Central memory CD8-positive, alpha-beta T cell (primary cell): Measurements from ENCODE around the gene SLC11A1.

Experiments used
- ATAC-seq: fragments of 150-1000 bp; cut with Tn5 transposase; replicated peaks from 2 replicates; pipeline ENCODE4 v1.10.0; 2022; ENCODE audit warnings: mild to moderate bottlenecking, moderate FRiP score, moderate number of reproducible peaks; ENCODE audit not compliant: poor library complexity, severe bottlenecking; ENCODE audit errors: extremely low read depth
- DNase-seq, 2 donors: peaks; one replicate each; pipeline ENCODE4 v3.0.0; 2021; ENCODE audit warnings: low spot score in 2 of 2
- H3K27ac Mint-ChIP-seq: one replicate; pipeline ENCODE4 v1.8.0; 2022; ENCODE audit warnings: low read depth, mild to moderate bottlenecking, moderate library complexity, mixed read lengths
- H3K27me3 Mint-ChIP-seq: one replicate; pipeline ENCODE4 v1.8.0; 2022; ENCODE audit warnings: mixed read lengths
- H3K36me3 Mint-ChIP-seq: one replicate; pipeline ENCODE4 v1.8.0; 2022; ENCODE audit warnings: mild to moderate bottlenecking, moderate library complexity, mixed read lengths; ENCODE audit not compliant: insufficient read depth
- H3K4me1 Mint-ChIP-seq: one replicate; pipeline ENCODE4 v1.8.0; 2022; ENCODE audit warnings: mixed read lengths
- H3K4me3 Mint-ChIP-seq: one replicate; pipeline ENCODE4 v1.8.0; 2022; ENCODE audit warnings: mild to moderate bottlenecking, moderate library complexity, mixed read lengths
- H3K9me3 Mint-ChIP-seq: one replicate; pipeline ENCODE4 v1.8.0; 2022; ENCODE audit warnings: mixed read lengths

Gene SLC11A1

DNA sequence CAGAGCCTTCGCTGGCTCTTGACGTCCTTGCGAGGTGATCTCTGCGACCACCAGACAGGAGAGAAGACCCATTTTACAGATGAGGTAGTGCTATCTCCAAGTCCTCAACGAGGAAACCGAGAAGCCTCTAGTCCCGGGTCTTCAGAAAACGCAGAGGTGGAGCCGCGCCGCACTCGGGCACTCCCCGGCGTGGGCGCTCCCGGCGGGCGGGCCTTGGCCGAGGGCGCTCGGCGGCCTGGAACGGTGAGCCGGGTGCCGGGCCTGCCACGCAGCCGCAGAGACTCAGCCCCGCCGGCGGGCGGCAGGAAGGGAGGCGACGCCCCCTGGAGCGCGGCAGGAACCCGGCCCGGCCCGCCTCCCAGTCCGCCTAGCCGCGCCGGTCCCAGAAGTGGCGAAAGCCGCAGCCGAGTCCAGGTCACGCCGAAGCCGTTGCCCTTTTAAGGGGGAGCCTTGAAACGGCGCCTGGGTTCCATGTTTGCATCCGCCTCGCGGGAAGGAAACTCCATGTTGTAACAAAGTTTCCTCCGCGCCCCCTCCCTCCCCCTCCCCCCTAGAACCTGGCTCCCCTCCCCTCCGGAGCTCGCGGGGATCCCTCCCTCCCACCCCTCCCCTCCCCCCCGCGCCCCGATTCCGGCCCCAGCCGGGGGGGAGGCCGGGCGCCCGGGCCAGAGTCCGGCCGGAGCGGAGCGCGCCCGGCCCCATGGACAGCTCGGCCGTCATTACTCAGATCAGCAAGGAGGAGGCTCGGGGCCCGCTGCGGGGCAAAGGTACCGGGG lies 17.5 kb downstream of the SLC11A1 start, which contains the start of gene CTDSP1:
CTDSP1 (plus strand) TSS at position 478 of the 776 bp plus-strand sequence; CDS start at position 701, 223 bp downstream.
- Mint-ChIP-seq H3K4me3 (peak within 1 kb of the TSS; percentile 92), H3K9me3 (no peaks in the 10 kb centered on the region), H3K27me3 (no peaks in the 10 kb centered on the region), H3K27ac (peak within 1 kb of the TSS; percentile 94), H3K36me3 (peaks cover 50% of the 10 kb centered on the region), H3K4me1 (peaks cover 62% of the 10 kb centered on the region)
- DNase-seq (peak; percentile 76 to 88), ATAC-seq (peak; percentile 24)

- no peaks in the 10 kb centered on the region for H3K27me3 Mint-ChIP-seq
- peaks cover 63% of the 10 kb centered on the region for H3K4me1 Mint-ChIP-seq
- ATAC-seq (no peak), DNase-seq (no peak)
- peak overlapping the region; percentile 92 for H3K4me3 Mint-ChIP-seq
- H3K36me3 Mint-ChIP-seq, result peaks cover 52% of the 10 kb centered on the region
- H3K27ac Mint-ChIP-seq, result peak overlapping the region; percentile 94
- H3K9me3 Mint-ChIP-seq, result no peaks in the 10 kb centered on the region
Observed at GRCh38 chr2:218400167-218400929, 18.3 kb downstream of the SLC11A1 start.

DNA sequence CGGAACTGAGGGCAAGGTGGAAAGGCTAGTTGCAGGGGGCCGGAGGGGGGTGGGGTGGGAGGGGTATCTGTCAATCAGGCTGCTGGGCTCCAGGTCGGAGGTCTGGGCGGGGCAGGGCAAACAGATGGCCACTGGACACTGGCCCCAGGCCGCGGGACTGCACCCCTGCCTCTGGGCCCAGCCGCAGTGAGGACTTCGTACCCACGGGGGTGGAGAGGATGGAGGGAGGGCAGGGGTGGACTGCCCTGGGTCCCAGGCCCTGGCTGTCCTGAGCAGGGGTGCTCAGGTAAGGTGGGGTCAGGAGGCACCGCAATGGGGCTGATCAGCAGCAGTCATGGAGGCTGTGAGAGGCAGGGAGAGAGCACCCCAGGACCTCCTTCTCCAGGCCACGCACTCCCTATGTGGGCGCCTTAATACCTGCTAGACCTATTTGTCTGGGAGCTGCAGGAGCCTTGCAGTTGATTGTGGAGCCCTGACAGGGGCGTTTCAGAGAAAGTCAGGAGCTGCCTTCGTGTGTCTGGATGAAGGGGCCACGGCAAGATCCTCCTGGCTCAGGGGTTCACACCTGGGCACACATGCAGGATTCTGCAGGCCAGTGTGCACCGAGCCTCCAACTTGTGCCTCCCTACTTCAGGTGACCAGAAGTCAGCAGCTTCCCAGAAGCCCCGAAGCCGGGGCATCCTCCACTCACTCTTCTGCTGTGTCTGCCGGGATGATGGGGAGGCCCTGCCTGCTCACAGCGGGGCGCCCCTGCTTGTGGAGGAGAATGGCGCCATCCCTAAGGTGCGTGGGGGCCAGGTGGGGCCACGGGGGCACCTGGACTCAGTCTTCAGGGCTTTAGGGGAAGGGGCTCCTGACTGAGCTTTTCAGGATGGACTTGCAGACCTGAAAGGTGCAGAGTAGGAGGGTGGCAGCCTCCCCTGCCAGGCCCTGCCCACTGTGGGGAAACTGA lies 19.1 kb downstream of the SLC11A1 start:
- H3K27me3 Mint-ChIP-seq, result no peaks in the 10 kb centered on the region
- peak overlapping the region; percentile 92 for H3K4me3 Mint-ChIP-seq
- no peak overlapping the region for H3K27ac Mint-ChIP-seq
- H3K4me1 Mint-ChIP-seq, result peaks cover 64% of the 10 kb centered on the region
- DNase-seq (no peak), ATAC-seq (no peak)
- H3K9me3 Mint-ChIP-seq, result no peaks in the 10 kb centered on the region
- H3K36me3 Mint-ChIP-seq, result peaks cover 57% of the 10 kb centered on the region

GRCh38 chr2:218401890-218402289 lies 19.8 kb downstream of the SLC11A1 start:
- H3K27ac Mint-ChIP-seq, result no peak overlapping the region
- H3K4me1 Mint-ChIP-seq, result peaks cover 61% of the 10 kb centered on the region
- peak overlapping the region; percentile 92 for H3K4me3 Mint-ChIP-seq
- H3K9me3 Mint-ChIP-seq, result no peaks in the 10 kb centered on the region
- no peak for ATAC-seq
- peaks cover 56% of the 10 kb centered on the region for H3K36me3 Mint-ChIP-seq
- H3K27me3 Mint-ChIP-seq, result no peaks in the 10 kb centered on the region
- DNase-seq, result no peak

DNA sequence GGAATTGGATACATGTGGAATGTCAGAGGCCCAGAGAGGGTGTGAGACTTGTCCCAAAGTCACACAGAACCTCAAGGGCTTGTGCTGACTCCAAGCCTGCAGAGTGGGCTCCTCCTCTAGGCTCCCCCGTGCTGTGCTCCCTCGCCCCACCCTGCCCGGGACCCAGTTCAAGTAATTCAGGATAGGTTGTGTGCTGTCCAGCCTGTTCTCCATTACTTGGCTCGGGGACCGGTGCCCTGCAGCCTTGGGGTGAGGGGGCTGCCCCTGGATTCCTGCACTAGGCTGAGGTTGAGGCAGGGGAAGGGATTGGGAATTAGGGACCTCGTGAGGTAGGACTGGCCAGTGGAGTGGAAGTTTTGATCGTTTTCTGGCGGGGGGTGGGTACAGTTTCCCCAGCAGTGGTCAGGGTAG lies 20.4 kb downstream of the SLC11A1 start:
- no peaks in the 10 kb centered on the region for H3K9me3 Mint-ChIP-seq
- DNase-seq (no peak), ATAC-seq (no peak)
- peaks cover 56% of the 10 kb centered on the region for H3K36me3 Mint-ChIP-seq
- no peak overlapping the region for H3K27ac Mint-ChIP-seq
- H3K4me3 Mint-ChIP-seq, result peak overlapping the region; percentile 92
- peaks cover 61% of the 10 kb centered on the region for H3K4me1 Mint-ChIP-seq
- H3K27me3 Mint-ChIP-seq, result no peaks in the 10 kb centered on the region

- H3K27me3 Mint-ChIP-seq, result no peaks in the 10 kb centered on the region
- peak overlapping the region; percentile 42 for H3K4me3 Mint-ChIP-seq
- peaks cover 61% of the 10 kb centered on the region for H3K4me1 Mint-ChIP-seq
- no peak overlapping the region for H3K27ac Mint-ChIP-seq
- H3K9me3 Mint-ChIP-seq, result no peaks in the 10 kb centered on the region
- peaks cover 51% of the 10 kb centered on the region for H3K36me3 Mint-ChIP-seq
- ATAC-seq (no peak), DNase-seq (no peak)
Observed at GRCh38 chr2:218402911-218403411, 20.9 kb downstream of the SLC11A1 start.

- peaks cover 47% of the 10 kb centered on the region for H3K36me3 Mint-ChIP-seq
- DNase-seq (no peak), ATAC-seq (no peak)
- peaks cover 66% of the 10 kb centered on the region for H3K4me1 Mint-ChIP-seq
- no peaks in the 10 kb centered on the region for H3K9me3 Mint-ChIP-seq
- peak overlapping the region; percentile 42 for H3K4me3 Mint-ChIP-seq
- H3K27me3 Mint-ChIP-seq, result no peaks in the 10 kb centered on the region
- no peak overlapping the region for H3K27ac Mint-ChIP-seq
Observed at GRCh38 chr2:218403810-218404209, 21.7 kb downstream of the SLC11A1 start.

- no peak for ATAC-seq
- peak overlapping the region; percentile 81 for H3K4me3 Mint-ChIP-seq
- H3K27ac Mint-ChIP-seq, result peak overlapping the region; percentile 82
Observed at GRCh38 chr2:218404351-218405085, 22.4 kb downstream of the SLC11A1 start.

DNA sequence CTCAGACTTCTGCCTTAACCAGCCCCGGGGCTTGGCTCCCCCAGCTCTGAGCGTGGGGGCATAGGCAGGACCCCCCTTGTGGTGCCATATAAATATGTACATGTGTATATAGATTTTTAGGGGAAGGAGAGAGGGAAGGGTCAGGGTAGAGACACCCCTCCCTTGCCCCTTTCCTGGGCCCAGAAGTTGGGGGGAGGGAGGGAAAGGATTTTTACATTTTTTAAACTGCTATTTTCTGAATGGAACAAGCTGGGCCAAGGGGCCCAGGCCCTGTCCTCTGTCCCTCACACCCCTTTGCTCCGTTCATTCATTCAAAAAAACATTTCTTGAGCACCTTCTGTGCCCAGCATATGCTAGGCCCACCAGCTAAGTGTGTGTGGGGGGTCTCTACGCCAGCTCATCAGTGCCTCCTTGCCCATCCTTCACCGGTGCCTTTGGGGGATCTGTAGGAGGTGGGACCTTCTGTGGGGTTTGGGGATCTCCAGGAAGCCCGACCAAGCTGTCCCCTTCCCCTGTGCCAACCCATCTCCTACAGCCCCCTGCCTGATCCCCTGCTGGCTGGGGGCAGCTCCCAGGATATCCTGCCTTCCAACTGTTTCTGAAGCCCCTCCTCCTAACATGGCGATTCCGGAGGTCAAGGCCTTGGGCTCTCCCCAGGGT lies 23.1 kb downstream of the SLC11A1 start:
- peak overlapping the region; percentile 81 for H3K4me3 Mint-ChIP-seq
- DNase-seq, result no peak
- peaks cover 39% of the 10 kb centered on the region for H3K36me3 Mint-ChIP-seq
- H3K9me3 Mint-ChIP-seq, result no peaks in the 10 kb centered on the region
- H3K27me3 Mint-ChIP-seq, result no peaks in the 10 kb centered on the region
- H3K4me1 Mint-ChIP-seq, result peaks cover 66% of the 10 kb centered on the region
- no peak for ATAC-seq
- H3K27ac Mint-ChIP-seq, result peak overlapping the region; percentile 82

More at GRCh38 chr2:218404351-218405085, 22.4 kb downstream of the SLC11A1 start:
- H3K4me1 Mint-ChIP-seq, result peaks cover 66% of the 10 kb centered on the region
- no peaks in the 10 kb centered on the region for H3K9me3 Mint-ChIP-seq
- H3K27me3 Mint-ChIP-seq, result no peaks in the 10 kb centered on the region
- H3K36me3 Mint-ChIP-seq, result peaks cover 43% of the 10 kb centered on the region
- no peak for DNase-seq

- DNase-seq, result no peak
- Mint-ChIP-seq H3K27ac (peak overlapping the region; percentile 82), H3K9me3 (no peaks in the 10 kb centered on the region), H3K4me3 (peak overlapping the region; percentile 81), H3K4me1 (peaks cover 66% of the 10 kb centered on the region), H3K27me3 (no peaks in the 10 kb centered on the region), H3K36me3 (peaks cover 38% of the 10 kb centered on the region)
- peak; percentile 8 for ATAC-seq
Observed at GRCh38 chr2:218405746-218406208, 23.7 kb downstream of the SLC11A1 start.
